Smooth muscle cell (in vitro differentiated cells): ENCODE data around the gene GALNT3. TPM values are rescaled to one million over a fixed set of nuclear protein-coding genes. Genes with fewer than 3 reads are reported as not detected.

ENCODE experiments used
- DNase-seq: peaks from one replicate; lab custom pipeline; 2025; ENCODE audit not compliant: unreplicated experiment; lab: John Stamatoyannopoulos, UW
- H2AFZ ChIP-seq: fragments of 200-600 bp; sonication (generic); 2 replicates; pipeline ENCODE4 v1.6.0; 2016; ENCODE audit warnings: antibody characterized with exemption, low read depth, mild to moderate bottlenecking
- H3F3A ChIP-seq: fragments of 200-600 bp; sonication (generic); 2 replicates; pipeline ENCODE4 v1.6.0; 2017; ENCODE audit warnings: antibody characterized with exemption, low read depth
- H3K27ac ChIP-seq: fragments of 200-600 bp; sonication (generic); 2 replicates; pipeline ENCODE4 v1.5.1; 2016; ENCODE audit warnings: low read depth, mild to moderate bottlenecking
- H3K27me3 ChIP-seq: fragments of 200-600 bp; sonication (generic); 2 replicates; pipeline ENCODE4 v1.6.1; 2016; ENCODE audit warnings: low read depth, mild to moderate bottlenecking
- H3K36me3 ChIP-seq: fragments of 200-600 bp; sonication (generic); 2 replicates; pipeline ENCODE4 v1.5.1; 2016; ENCODE audit warnings: low read depth
- H3K4me1 ChIP-seq: fragments of 200-600 bp; sonication (generic); 2 replicates; pipeline ENCODE4 v1.5.1; 2016; ENCODE audit warnings: low read depth
- H3K4me2 ChIP-seq: fragments of 200-600 bp; sonication (generic); 2 replicates; pipeline ENCODE4 v1.6.0; 2016; ENCODE audit warnings: mild to moderate bottlenecking
- H3K4me3 ChIP-seq: fragments of 200-600 bp; sonication (generic); 2 replicates; pipeline ENCODE4 v1.5.1; 2016; ENCODE audit warnings: mild to moderate bottlenecking
- H3K79me2 ChIP-seq: fragments of 200-600 bp; sonication (generic); 2 replicates; pipeline ENCODE4 v1.6.0; 2016; ENCODE audit warnings: low read depth, mild to moderate bottlenecking
- H3K9ac ChIP-seq: fragments of 200-600 bp; sonication (generic); 2 replicates; pipeline ENCODE4 v1.6.0; 2016; ENCODE audit warnings: low read depth
- H3K9me3 ChIP-seq: fragments of 200-600 bp; sonication (generic); replicated peaks from 2 replicates; pipeline ENCODE4 v1.5.1; 2016; ENCODE audit warnings: low read depth
- H4K20me1 ChIP-seq: fragments of 200-600 bp; sonication (generic); 2 replicates; pipeline ENCODE4 v1.6.0; 2016; ENCODE audit warnings: low read depth
- WGBS: methylation state at CpG from one replicate; pipeline ENCODE4 v1.1.7; 2016; ENCODE audit warnings: low lambda C conversion rate; 5-methylcytosine and 5-hydroxymethylcytosine counted together
- polyA plus RNA-seq: library from polyadenylated mRNA; unstranded; fragments of >200 nt; fragmentation: Nextera tagmentation; extraction: Ambion mirVana; gene quantifications from 2 replicates; pipeline ENCODE4 v1.2.1, GENCODE V29; 2016
- total RNA-seq: library from RNA; depleted of rRNA; stranded (reverse); fragments of >200 nt; gene quantifications from 2 replicates; pipeline ENCODE4 v1.2.3, GENCODE V29; 2014
- TF ChIP-seq, protein P1 (sequence below): fragments of 200-600 bp; sonication (generic); IDR thresholded peaks from 2 replicates; pipeline ENCODE4 v1.5.1; 2017; ENCODE audit warnings: borderline replicate concordance, mild to moderate bottlenecking, antibody characterized with exemption; ENCODE audit not compliant: insufficient read depth, poor library complexity, severe bottlenecking

The GALNT3 gene
- total and polyA plus RNA-seq, 2 experiments from 2014 or later = 4.6 to 32.4 TPM

DNA sequence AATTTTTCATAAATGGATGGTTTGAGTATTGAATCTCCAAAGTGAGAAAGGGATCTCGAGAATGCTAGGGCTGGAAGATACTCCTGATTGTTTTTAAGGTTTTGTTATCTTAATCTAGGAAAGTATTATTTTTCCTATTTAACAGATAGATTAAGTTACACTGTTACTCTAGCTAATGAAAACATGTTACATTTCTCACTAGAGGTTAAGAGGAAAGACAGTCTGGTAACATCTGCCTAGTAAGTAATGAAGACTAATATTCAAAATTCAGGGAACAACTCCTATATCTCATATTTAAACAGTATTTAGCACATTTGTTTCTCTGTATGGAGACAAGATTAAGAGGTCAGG, 2.0 kb downstream of the GALNT3 start:
- Histone ChIP-seq H3K27me3 (peaks cover 48% of the 10 kb centered on the region), H3F3A (no peaks in the 10 kb centered on the region), H4K20me1 (peaks cover 6% of the 10 kb centered on the region), H3K4me3 (peak overlapping the region; percentile 52), H3K36me3 (no peaks in the 10 kb centered on the region), H3K27ac (peak overlapping the region; percentile 71), H3K4me1 (no peaks in the 10 kb centered on the region), H3K9ac (peak overlapping the region; percentile 1), H3K4me2 (peak overlapping the region; percentile 88), H2AFZ (no peak overlapping the region), H3K79me2 (peaks cover 6% of the 10 kb centered on the region), H3K9me3 (no peaks in the 10 kb centered on the region)
- WGBS = 0% methylated on average over 1 of the region's 1 CpG
- TF ChIP-seq, protein P1, sequence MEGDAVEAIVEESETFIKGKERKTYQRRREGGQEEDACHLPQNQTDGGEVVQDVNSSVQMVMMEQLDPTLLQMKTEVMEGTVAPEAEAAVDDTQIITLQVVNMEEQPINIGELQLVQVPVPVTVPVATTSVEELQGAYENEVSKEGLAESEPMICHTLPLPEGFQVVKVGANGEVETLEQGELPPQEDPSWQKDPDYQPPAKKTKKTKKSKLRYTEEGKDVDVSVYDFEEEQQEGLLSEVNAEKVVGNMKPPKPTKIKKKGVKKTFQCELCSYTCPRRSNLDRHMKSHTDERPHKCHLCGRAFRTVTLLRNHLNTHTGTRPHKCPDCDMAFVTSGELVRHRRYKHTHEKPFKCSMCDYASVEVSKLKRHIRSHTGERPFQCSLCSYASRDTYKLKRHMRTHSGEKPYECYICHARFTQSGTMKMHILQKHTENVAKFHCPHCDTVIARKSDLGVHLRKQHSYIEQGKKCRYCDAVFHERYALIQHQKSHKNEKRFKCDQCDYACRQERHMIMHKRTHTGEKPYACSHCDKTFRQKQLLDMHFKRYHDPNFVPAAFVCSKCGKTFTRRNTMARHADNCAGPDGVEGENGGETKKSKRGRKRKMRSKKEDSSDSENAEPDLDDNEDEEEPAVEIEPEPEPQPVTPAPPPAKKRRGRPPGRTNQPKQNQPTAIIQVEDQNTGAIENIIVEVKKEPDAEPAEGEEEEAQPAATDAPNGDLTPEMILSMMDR = no peak
- no peak for DNase-seq

DNA sequence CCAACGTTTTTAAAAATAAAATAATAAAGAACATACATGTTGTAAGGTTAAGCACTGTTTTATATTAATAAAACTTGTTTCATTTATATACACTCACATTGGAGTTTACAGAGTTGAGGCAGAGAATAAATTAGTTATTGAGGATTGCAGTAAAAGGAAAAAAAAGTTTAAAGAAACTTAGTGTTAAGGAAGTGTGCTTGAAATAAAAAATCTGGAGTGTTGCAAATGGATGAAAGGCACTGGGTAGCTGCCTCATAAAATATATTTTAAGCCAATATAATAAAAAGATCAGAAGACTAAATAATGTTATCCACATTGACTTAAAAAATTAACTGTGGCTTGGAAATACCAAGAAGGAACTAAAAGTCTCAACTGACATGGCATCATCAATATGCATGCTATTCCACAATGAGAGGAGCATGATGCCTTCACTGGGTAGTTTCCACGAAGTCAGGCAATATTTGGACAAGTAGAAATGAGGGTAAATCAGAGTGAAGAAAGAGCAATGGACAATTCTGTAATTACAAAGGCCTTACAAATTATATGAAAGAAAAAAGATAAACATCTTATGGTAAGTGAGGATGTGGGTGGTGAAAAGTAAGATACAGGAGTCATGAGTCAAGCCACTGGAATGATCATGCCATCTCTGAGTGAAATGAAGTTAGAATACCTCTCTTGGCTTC, 2.5 kb downstream of the GALNT3 start:
- Histone ChIP-seq H3F3A (no peaks in the 10 kb centered on the region), H3K36me3 (no peaks in the 10 kb centered on the region), H3K27me3 (peaks cover 46% of the 10 kb centered on the region), H3K4me3 (peak overlapping the region; percentile 52), H2AFZ (no peak overlapping the region), H3K79me2 (peaks cover 6% of the 10 kb centered on the region), H3K4me1 (no peaks in the 10 kb centered on the region), H3K27ac (no peak overlapping the region), H3K9me3 (no peaks in the 10 kb centered on the region), H3K4me2 (peak overlapping the region; percentile 88), H4K20me1 (peaks cover 6% of the 10 kb centered on the region), H3K9ac (no peak overlapping the region)
- TF ChIP-seq, protein P1 = no peak
- no peak for DNase-seq
- WGBS = 50% methylated on average over 2 of the region's 2 CpGs

DNA sequence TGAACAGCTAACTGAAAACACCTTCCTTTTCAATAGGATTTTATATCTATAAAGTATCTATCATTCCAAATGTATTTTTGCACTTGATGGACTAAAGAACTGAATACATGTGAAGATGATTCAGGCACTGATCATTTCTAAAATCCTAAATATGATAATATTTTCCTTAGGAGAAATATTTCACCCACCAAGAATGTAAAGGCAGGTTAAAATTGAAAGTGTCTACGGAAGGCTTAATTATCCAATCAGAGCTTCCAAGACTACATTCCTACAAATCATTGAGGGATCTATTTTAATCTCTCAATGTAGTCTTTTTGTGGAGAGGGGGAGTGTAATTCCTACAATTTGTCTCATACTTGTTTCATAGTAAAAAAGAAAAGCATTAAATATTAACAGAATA, 3.6 kb downstream of the GALNT3 start:
- Histone ChIP-seq H3K27me3 (peaks cover 40% of the 10 kb centered on the region), H3K9ac (no peak overlapping the region), H2AFZ (no peak overlapping the region), H4K20me1 (peaks cover 6% of the 10 kb centered on the region), H3K9me3 (no peaks in the 10 kb centered on the region), H3K4me3 (no peak overlapping the region), H3K4me1 (no peaks in the 10 kb centered on the region), H3K36me3 (no peaks in the 10 kb centered on the region), H3K27ac (no peak overlapping the region), H3K79me2 (peaks cover 6% of the 10 kb centered on the region), H3F3A (no peaks in the 10 kb centered on the region), H3K4me2 (no peak overlapping the region)
- TF ChIP-seq, protein P1 = no peak
- DNase-seq = no peak
- WGBS = 72% methylated on average over 1 of the region's 1 CpG

DNA sequence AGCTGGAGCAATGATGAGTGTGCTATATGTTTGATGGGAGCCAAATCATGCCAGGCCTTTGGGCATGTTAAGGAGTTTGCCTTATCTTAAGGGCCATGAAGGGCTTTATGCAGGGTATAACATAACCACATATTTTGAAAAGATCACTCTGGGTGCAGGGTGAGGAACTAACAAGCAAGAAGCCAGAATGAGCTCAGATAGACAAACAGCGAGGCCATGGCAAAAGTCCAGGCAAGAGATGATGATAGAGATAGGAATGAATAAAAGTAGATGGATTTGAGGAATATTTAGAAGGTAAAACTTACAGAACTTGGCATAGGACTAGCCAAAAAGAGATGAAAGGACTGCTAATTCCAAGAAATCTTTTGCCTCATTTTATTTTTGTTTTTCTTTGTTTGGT, 6.7 kb downstream of the GALNT3 start:
- Histone ChIP-seq H3K4me3 (no peak overlapping the region), H3K27ac (no peak overlapping the region), H3K4me1 (no peaks in the 10 kb centered on the region), H3F3A (no peaks in the 10 kb centered on the region), H4K20me1 (peaks cover 9% of the 10 kb centered on the region), H2AFZ (no peak overlapping the region), H3K36me3 (no peaks in the 10 kb centered on the region), H3K4me2 (no peak overlapping the region), H3K27me3 (peaks cover 8% of the 10 kb centered on the region), H3K79me2 (peaks cover 6% of the 10 kb centered on the region), H3K9me3 (no peaks in the 10 kb centered on the region), H3K9ac (no peak overlapping the region)
- DNase-seq = no peak
- WGBS = 100% methylated on average over 1 of the region's 1 CpG
- TF ChIP-seq, protein P1 = no peak
